Umbilical cord (tissue), 2 donors: Measurements from ENCODE around the gene SOX3. TPM values are rescaled to one million over a fixed set of nuclear protein-coding genes. Genes with fewer than 3 reads are reported as not detected.

Experiments
- DNase-seq: peaks from one replicate; pipeline ENCODE4 v3.0.0-alpha.2; 2015; ENCODE audit warnings: low spot score
- total RNA-seq: library from RNA; depleted of rRNA; stranded (reverse); fragments of >200 nt; gene quantifications from one replicate; pipeline ENCODE4 v1.2.3, GENCODE V29; 2014; ENCODE audit warnings: low replicate concordance; ENCODE audit not compliant: insufficient read depth

Gene SOX3
- total RNA-seq, 1 donor from 2014 or later: not detected

DNA sequence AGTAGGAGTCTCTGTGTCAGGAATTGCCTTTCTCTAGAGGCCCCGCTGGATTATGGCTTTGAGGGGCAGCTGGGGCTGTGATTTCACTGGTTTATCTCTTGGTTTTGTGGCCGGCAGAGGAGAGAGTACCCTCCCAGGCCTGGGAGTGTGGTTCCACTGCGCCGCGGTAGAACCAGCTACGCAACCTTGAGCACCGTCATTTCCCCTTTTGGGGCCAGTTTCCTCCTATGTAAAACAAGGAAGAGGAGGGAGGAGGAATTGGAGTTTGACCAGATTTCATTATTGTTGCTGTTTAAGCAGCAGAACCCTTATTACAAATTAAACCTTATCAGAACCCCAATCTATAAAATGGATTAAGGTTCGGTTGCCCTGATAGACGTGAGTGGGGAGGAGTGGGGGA lies 4.4 kb downstream of the SOX3 start:
- no peak for DNase-seq

DNA sequence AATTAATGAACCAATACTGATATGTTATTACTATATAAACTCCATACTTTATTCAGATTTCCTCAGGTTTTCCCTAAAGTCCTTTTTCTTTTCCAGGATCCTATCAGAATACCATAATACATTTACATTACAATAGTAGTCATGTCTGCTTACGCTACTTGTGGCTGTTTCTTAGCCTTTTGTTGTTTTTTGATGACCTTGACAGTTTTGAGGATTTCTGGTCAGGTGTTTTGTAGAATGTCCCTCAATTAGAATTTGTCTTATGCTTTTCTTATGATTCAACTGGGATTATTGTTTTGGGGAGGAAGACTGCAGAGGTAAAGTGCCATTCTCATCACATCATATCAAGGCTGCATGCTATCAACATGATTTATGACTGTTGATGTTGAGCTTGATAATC lies 9.1 kb downstream of the SOX3 start:
- no peak for DNase-seq

GRCh38 chrX:140492066-140492994 lies 12.5 kb downstream of the SOX3 start:
- DNase-seq: no peak

DNA sequence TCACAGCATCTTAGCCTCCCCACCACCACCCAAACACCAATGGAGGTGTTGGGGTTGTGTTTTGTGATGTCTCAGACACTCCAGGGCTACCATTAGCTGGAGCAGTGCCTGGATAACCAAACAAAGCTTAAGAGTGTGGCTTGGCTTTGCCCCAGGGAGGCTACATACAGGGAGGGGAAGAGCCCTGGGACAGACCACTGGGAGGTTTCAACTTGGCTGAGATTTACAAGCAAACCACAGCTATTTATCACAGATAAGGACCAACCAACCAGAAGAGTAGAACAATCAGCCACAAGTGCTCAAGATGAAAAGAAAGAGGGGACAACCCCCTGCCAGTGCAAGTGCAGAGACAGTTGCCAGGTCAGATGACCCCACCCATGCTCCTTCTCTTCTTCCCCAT lies 24.1 kb downstream of the SOX3 start:
- no peak for DNase-seq

DNA sequence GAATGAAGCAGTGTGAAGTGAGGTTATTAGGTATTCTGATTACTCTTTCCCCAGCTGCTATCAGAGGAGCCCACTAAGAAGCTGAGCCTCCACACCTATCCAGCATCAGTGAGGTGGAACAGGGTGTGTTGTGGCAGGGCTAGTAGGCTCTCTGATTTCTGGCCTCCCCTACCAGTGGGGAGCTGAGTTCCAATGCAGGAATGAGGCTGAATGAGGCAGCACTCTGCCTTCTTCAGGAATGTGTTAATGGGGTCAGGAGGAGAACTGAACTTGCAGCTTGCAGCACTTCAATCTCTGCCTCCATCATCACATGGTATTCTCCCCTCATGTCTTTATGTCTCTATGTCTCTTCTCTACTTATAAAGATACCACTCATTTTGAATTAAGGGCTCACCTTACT lies 26.9 kb downstream of the SOX3 start:
- no peak for DNase-seq

DNA sequence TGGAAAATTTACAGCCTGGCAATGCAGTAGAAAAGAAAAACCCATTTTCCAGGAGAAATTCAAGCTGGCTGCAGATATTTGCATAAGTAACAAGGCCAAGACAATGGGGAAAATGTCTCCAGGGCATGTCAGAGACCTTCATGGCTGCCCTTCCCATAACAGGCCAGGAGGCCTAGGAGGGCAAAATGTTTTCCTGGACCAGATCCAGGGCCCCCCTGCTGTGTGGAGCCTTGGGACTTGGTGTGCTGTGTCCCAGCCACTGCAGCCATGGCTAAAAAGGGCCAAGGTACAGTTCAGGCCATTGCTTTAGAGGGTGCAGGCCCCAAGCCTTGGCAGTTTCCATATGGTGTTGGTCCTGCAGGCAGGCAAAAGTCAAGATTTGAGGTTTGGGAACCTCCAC lies 29.8 kb downstream of the SOX3 start:
- DNase-seq: no peak

DNA sequence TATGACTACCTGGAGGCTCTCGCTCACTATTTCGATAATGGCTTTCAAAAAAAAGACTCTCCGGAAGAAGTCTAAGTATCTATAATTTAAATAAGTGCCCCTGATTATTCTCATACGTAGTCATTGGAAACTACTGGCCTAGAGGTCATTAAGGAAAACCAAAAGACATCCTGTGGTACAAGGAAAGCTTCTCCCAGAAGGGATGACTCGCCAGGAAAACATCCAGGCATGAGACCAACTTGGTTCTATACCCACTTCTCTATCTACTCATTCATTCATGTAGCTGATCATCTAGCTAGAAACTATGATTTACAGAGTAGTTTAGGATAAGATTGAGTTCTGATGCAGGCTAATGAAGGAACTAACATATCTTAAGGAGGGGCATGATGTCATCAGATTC lies 37.7 kb downstream of the SOX3 start:
- DNase-seq: no peak

Other genes with a start within 250 kb of the SOX3 start
- gene LINC00632, start 204.7 kb upstream of the SOX3 start, total RNA-seq: 36.6 TPM